Epithelial cell of esophagus (primary cell): ENCODE measurements around the gene TUFT1.

Experiments used
- DNase-seq: peaks from one replicate; pipeline ENCODE4 v3.0.0; 2010; ENCODE audit warnings: low read depth
- H3K4me3 ChIP-seq: 2 replicates; pipeline ENCODE4 v1.5.1; 2011; ENCODE audit warnings: mild to moderate bottlenecking, low read length, control low read depth
- TF ChIP-seq, protein P1 (sequence below): IDR thresholded peaks from 2 replicates; pipeline ENCODE4 v1.5.1; 2011; ENCODE audit warnings: low read depth, mild to moderate bottlenecking, low read length, control low read depth, inconsistent platforms; ENCODE audit not compliant: insufficient read depth; ENCODE audit errors: missing control alignments

The TUFT1 gene

DNA sequence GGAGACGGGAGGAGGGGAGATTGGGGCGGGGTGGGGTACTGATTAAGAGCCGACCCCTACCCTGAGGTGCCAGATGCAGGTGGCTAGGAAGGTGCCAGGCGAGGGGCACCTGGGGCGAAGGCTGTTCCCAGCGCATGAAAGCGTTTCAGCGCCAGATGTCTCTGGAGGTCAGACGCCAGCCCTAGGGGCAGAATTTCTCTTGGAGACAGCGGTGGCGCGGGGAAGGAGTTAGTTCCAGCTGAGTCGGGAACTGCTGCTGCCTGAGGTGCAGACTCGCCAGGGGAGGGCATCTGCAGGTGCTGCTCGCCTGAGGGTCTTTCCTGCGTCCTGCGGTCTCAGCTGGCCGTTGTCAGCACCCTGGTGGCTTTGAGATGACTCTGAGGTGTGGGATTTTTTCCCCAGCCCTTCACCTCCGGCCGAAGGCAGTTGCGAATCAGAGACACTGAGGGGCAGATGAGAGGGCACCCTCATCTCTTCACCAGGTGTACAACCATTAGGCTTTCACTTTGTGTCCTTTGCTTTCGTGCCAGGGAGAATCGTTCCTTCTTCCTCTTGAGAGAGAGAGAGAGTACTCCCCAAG lies 28.4 kb upstream of the TUFT1 start:
- DNase-seq = peak; percentile 46
- peak overlapping the region; percentile 75 for H3K4me3 ChIP-seq
- TF ChIP-seq, protein P1, sequence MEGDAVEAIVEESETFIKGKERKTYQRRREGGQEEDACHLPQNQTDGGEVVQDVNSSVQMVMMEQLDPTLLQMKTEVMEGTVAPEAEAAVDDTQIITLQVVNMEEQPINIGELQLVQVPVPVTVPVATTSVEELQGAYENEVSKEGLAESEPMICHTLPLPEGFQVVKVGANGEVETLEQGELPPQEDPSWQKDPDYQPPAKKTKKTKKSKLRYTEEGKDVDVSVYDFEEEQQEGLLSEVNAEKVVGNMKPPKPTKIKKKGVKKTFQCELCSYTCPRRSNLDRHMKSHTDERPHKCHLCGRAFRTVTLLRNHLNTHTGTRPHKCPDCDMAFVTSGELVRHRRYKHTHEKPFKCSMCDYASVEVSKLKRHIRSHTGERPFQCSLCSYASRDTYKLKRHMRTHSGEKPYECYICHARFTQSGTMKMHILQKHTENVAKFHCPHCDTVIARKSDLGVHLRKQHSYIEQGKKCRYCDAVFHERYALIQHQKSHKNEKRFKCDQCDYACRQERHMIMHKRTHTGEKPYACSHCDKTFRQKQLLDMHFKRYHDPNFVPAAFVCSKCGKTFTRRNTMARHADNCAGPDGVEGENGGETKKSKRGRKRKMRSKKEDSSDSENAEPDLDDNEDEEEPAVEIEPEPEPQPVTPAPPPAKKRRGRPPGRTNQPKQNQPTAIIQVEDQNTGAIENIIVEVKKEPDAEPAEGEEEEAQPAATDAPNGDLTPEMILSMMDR = no peak

DNA sequence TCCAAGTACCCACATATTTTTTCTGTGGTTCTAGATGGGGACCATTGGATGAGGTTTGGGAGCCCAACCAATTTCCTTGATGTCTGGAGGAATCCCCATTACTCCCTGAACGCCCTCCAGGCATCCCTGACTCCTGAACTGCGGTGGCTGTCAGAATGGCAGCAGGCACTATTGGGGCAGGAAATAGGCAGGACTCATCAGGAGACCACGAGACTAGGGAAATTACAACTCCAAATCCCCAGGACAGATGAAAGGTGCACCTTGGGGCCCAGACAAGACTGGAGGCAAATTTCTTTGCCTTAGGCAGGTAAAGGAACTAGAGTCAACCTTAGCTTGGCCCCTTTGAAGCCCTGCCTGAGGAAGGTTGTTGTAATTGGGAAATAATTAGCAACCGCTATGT lies 27.8 kb upstream of the TUFT1 start:
- peak overlapping the region; percentile 75 for H3K4me3 ChIP-seq
- peak; percentile 32 for DNase-seq
- TF ChIP-seq, protein P1 = no peak

DNA sequence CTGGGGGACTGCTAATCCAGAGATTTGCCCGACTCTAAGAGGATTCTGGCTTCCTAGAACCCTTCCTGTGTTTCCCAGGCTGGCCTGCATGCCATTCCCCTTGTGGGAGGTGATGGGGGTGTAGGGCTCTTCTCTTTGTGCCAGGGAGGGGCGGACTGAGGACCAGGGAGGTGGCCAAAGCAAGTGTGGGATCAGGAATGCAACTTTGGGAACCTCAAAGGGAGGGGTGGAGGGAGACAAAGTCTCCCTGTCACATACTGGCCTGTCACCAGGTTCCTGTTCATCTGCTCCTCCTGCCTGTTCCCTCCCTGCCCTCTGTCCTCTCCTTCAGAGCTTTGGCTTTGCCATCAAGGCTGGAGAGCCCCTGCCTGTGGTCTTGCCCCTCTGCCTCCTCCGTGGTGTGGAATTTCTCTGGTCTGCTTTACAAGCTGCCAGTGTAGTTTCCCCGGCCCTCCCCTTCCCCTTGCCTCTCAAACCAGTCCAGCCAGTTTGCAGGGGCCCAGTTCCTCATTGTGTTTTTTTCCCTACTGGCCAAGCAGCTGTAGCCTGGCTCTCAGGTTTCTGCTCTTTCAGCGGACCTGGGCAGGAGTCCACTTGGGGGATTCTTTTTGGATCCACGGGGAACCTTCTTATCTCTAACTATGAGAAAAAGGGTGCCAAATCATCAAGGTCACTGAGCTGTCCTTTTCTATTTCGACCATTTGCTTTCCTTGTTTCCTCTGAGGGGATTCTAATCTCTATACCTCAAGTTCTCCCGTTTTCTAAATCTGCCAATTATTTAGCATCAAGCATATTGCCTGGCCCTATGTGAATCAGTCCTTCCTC lies 27.1 kb upstream of the TUFT1 start:
- peak overlapping the region; percentile 75 for H3K4me3 ChIP-seq
- peak; percentile 85 for DNase-seq
- TF ChIP-seq, protein P1 = peak; percentile 3

DNA sequence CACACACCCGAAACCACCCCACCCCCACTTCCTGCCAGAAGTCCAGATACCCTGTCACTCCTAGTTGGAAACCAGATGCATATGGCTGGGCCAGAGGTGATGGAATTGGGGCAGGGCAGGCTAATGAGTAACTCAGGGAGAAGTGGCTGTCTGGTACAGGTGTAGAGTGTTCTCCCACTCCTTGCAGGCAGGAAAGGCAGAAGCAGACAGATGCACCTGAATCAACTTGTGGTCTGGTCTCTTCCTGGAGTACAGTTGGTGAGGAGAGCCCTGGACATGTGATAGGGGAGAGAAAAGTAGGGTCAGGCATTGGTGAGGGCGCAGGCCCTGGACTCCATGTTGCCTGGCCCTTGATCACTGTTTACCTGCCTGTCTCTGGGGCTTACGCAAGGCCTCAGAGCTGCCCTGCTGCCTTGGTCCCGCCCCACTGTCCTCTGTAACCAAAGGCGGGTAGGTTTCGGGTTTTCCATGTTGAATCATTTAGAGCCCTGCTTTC lies 26.4 kb upstream of the TUFT1 start:
- peak; percentile 86 for DNase-seq
- TF ChIP-seq, protein P1 = no peak
- H3K4me3 ChIP-seq = no peak overlapping the region

DNA sequence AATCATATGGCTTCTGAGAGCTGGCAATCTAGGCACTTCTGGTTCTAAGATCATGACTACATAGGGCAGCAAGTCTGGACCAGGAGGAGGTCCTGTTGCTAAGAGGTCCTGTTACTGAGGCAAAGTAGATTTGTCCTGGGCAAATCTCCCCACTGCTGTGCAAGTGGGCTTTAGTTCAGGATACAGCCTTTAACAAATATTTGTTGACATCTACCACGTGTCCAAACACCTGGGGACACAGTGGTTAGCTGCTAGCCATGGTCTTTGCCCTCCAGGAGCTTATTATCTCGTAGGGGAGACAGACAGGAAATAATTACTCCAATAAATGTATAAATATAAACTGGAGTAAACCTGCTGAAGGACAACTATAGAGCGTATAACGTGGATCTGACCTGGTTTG lies 25.7 kb upstream of the TUFT1 start:
- peak; percentile 36 for DNase-seq
- TF ChIP-seq, protein P1 = no peak
- H3K4me3 ChIP-seq = no peak overlapping the region

DNA sequence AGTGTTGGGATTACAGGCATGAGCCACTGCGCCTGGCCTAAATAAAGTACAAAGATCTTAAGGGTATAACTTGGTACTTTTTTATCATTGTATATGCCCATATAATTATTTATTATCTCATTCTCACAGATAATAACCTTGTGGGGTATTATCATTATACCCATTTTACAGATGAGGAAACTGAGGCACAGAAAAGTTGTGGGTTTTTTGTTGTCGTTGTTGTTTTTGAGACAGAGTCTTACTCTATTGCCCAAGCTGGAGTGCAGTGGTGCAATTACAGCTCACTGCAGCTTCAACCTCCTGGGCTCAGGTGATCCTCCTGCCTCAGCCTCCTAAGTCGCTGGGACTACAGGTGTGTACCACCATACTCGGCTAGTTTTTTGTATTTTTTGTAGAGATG lies 24.8 kb upstream of the TUFT1 start:
- TF ChIP-seq, protein P1 = no peak
- no peak overlapping the region for H3K4me3 ChIP-seq
- no peak for DNase-seq
